AG09319 (cell line): ENCODE data around the gene FANK1.
"Not testable (repeated sequence)": the region's sequence is repeated elsewhere in the genome, so short reads cannot be mapped to it uniquely, and the experiment has no call there.

Experiments
- DNase-seq: peaks from one replicate; pipeline ENCODE4 v3.0.0-alpha.2; 2010; ENCODE audit warnings: low read depth; ENCODE audit errors: extremely low read depth
- CTCF ChIP-seq: IDR thresholded peaks from 2 replicates; pipeline ENCODE4 v1.5.1; 2011; ENCODE audit warnings: low read depth, mild to moderate bottlenecking, inconsistent platforms, low read length, moderate library complexity

The FANK1 gene

GRCh38 chr10:125951290-125951689 lies 54.9 kb downstream of the FANK1 start:
- TF ChIP-seq CTCF: no peak
- no peak for DNase-seq

- no peak for DNase-seq
- TF ChIP-seq CTCF: no peak
These were observed 57.5 kb downstream of the FANK1 start for GRCh38 chr10:125953778-125954385.

GRCh38 chr10:125955766-125956165 lies 59.4 kb downstream of the FANK1 start:
- TF ChIP-seq CTCF: no peak
- DNase-seq: no peak

- no peak for TF ChIP-seq CTCF
- DNase-seq: no peak
These were observed 65.4 kb downstream of the FANK1 start for GRCh38 chr10:125961743-125962142.

GRCh38 chr10:125962200-125962599 lies 65.8 kb downstream of the FANK1 start:
- DNase-seq: no peak
- no peak for TF ChIP-seq CTCF

- no peak for DNase-seq
- TF ChIP-seq CTCF: no peak
These were observed 68.2 kb downstream of the FANK1 start for GRCh38 chr10:125964558-125964957.

GRCh38 chr10:125967533-125967932 lies 71.2 kb downstream of the FANK1 start:
- no peak for TF ChIP-seq CTCF

GRCh38 chr10:125970077-125970630 lies 73.8 kb downstream of the FANK1 start:
- not testable (repeated sequence) for DNase-seq

More at GRCh38 chr10:125967533-125967932, 71.2 kb downstream of the FANK1 start:
- no peak for DNase-seq
